Measurements from ENCODE around the gene SPOCK1.

The SPOCK1 gene

DNA sequence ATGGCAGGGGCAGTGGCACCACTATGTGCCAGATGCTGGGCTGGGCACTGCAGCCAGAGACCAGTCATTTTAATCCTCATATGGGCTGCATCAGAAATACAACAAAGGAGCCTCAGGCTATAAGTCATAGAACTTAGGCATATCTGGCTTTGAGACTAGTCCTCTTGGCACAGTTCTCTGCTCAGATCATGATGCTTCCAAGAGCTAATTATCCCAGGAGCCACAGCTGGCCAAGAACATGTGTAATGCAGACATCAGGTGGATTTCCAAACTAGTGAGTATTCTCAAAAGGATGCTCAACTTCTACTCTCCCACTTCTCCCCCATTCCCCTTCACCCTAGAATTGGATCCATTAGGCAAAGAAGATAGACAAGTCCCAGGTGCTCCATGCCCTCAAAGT, 571.6 kb downstream of the SPOCK1 start:
- TF ChIP-seq FOXP2 (optimal IDR thresholded peaks at IDR 0.05; ENCODE audit: borderline replicate concordance, extremely low read depth, extremely low read length, insufficient read depth) (no peak), REST (IDR thresholded peaks at IDR 0.05; ENCODE audit: insufficient read depth in 1 of 2, low read depth in 2 of 2, low read length in 2 of 2) (no peak), SIN3A (IDR thresholded peaks at IDR 0.05; ENCODE audit: borderline replicate concordance, insufficient read depth, low read length) (no peak), TAF1 (IDR thresholded peaks at IDR 0.05; ENCODE audit: borderline replicate concordance, insufficient read depth, low read length) (no peak), POLR2AphosphoS5 (IDR thresholded peaks at IDR 0.05; ENCODE audit: low read depth, low read length) (no peak)

DNA sequence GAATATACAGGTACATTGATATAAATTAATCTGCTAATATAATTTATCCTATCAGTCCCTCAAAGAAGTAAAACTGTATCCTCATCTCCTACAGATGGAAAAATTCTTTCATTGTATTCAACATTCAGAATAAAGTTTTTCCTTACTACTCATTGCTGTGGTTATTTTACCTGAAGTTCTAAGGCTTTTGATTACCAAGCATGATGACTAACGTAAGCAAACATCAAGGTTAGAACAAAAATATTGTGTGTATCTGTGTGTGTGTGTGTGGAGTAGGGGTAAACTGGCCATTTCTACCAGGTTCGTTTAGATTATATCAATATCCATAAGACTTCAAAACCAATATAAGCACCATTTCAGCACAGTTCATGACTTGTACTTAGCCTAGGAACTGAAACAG, 573.1 kb downstream of the SPOCK1 start:
- TF ChIP-seq REST (IDR thresholded peaks at IDR 0.05; ENCODE audit: insufficient read depth in 1 of 2, low read depth in 2 of 2, low read length in 2 of 2): no peak
- TF ChIP-seq POLR2AphosphoS5 (IDR thresholded peaks at IDR 0.05; ENCODE audit: low read depth, low read length): no peak
- no peak for TF ChIP-seq TAF1 (IDR thresholded peaks at IDR 0.05; ENCODE audit: borderline replicate concordance, insufficient read depth, low read length)
- no peak for TF ChIP-seq SIN3A (IDR thresholded peaks at IDR 0.05; ENCODE audit: borderline replicate concordance, insufficient read depth, low read length)
- TF ChIP-seq FOXP2 (optimal IDR thresholded peaks at IDR 0.05; ENCODE audit: borderline replicate concordance, extremely low read depth, extremely low read length, insufficient read depth): no peak
